ENCODE measurements around the gene BAAT. TPM values are rescaled to one million over a fixed set of nuclear protein-coding genes. Genes with fewer than 3 reads are reported as not detected.
"Not testable (repeated sequence)": the region's sequence is repeated elsewhere in the genome, so short reads cannot be mapped to it uniquely, and the experiment has no call there.

BAAT gene
- total and polyA plus RNA-seq, 5 donors from 2014 or later: 0.09 to 0.15 TPM; not detected in 3

- no peaks in the 10 kb centered on the region for H3K27me3 ChIP-seq (ENCODE audit: control insufficient read depth, insufficient read depth, low read length)
- H3K4me1 ChIP-seq (ENCODE audit: control insufficient read depth, insufficient read depth, low read length, poor library complexity, severe bottlenecking): no peaks in the 10 kb centered on the region
- H3K27me3 Mint-ChIP-seq: peaks cover 28% of the 10 kb centered on the region
- no peak overlapping the region for H3K27ac ChIP-seq (ENCODE audit: insufficient read depth, low read length, poor library complexity, severe bottlenecking)
- peaks cover 0 to 5% (median 0%) of the 10 kb centered on the region in 7 donors for H3K9me3 Mint-ChIP-seq
- H3K36me3 Mint-ChIP-seq: no peaks in the 10 kb centered on the region
- no peak overlapping the region for H3K27ac Mint-ChIP-seq
- H3K4me3 Mint-ChIP-seq: no peak overlapping the region
- H3K4me3 ChIP-seq (ENCODE audit: low read depth, low read length): no peak overlapping the region
- no peak for ATAC-seq (ENCODE audit: low read depth in 2 of 2)
- no peaks in the 10 kb centered on the region for H3K4me1 Mint-ChIP-seq
- H3K36me3 ChIP-seq (ENCODE audit: control insufficient read depth, insufficient read depth, low read length): no peaks in the 10 kb centered on the region
- H3K9me3 ChIP-seq (ENCODE audit: control insufficient read depth in 2 of 2, low read length in 2 of 2): no peaks in the 10 kb centered on the region
- DNase-seq: no peak
Observed at GRCh38 chr9:101341958-101342357, 42.8 kb downstream of the BAAT start.

DNA sequence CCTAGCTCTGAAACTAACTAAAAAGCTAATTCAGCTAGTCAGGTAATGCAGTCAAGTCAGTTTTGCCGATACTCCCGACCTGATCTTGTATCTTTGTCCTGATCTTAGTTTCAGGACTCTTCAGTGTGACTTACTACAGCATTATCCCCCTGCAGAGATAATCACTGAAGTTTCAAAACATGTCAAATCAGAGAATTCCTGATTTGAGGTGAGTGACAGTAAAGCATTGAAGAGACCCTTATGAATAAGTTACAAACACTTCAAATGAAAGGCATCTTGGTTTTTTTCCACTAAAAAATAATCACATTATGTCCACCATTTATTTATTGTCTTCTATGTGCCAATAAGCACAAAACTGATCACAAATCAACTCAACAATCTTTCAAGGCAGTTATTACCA is 47.6 kb downstream of the BAAT start:
- H3K27ac Mint-ChIP-seq: no peak overlapping the region
- ATAC-seq (ENCODE audit: low read depth in 2 of 2) (no peak), DNase-seq (no peak)
- Histone ChIP-seq H3K4me3 (ENCODE audit: low read depth, low read length) (no peak overlapping the region), H3K4me1 (ENCODE audit: control insufficient read depth, insufficient read depth, low read length, poor library complexity, severe bottlenecking) (no peaks in the 10 kb centered on the region), H3K27me3 (ENCODE audit: control insufficient read depth, insufficient read depth, low read length) (no peaks in the 10 kb centered on the region), H3K9me3 (ENCODE audit: control insufficient read depth in 2 of 2, low read length in 2 of 2) (no peaks in the 10 kb centered on the region), H3K36me3 (ENCODE audit: control insufficient read depth, insufficient read depth, low read length) (no peaks in the 10 kb centered on the region), H3K27ac (ENCODE audit: insufficient read depth, low read length, poor library complexity, severe bottlenecking) (no peak overlapping the region)
- peaks cover 11% of the 10 kb centered on the region for H3K27me3 Mint-ChIP-seq
- no peak overlapping the region for H3K4me3 Mint-ChIP-seq
- H3K36me3 Mint-ChIP-seq: no peaks in the 10 kb centered on the region
- peaks cover 0 to 3% (median 0%) of the 10 kb centered on the region in 7 donors for H3K9me3 Mint-ChIP-seq
- H3K4me1 Mint-ChIP-seq: no peaks in the 10 kb centered on the region

DNA sequence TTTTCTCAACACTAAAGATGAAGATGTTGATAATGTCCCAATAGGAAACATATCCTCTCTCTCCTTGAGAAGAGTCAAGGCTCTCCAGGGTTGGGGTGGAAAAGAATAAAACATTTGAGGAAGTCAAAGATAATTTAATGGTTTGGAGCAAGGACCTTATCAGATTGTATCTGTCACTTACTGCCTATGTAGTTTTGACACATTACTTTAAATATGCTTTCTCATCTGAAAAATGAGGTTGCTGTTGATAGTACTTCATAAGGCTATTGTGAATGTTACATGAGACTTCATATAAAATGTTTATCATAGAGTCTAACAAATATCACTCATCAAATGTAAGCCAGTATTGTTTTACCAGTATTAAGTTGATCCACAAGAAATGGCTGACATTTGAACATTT is 48.7 kb downstream of the BAAT start:
- Histone ChIP-seq H3K9me3 (ENCODE audit: control insufficient read depth in 2 of 2, low read length in 2 of 2) (no peaks in the 10 kb centered on the region), H3K27me3 (ENCODE audit: control insufficient read depth, insufficient read depth, low read length) (no peaks in the 10 kb centered on the region), H3K36me3 (ENCODE audit: control insufficient read depth, insufficient read depth, low read length) (no peaks in the 10 kb centered on the region), H3K4me1 (ENCODE audit: control insufficient read depth, insufficient read depth, low read length, poor library complexity, severe bottlenecking) (no peaks in the 10 kb centered on the region), H3K27ac (ENCODE audit: insufficient read depth, low read length, poor library complexity, severe bottlenecking) (no peak overlapping the region), H3K4me3 (ENCODE audit: low read depth, low read length) (no peak overlapping the region)
- no peak for DNase-seq
- ATAC-seq (ENCODE audit: low read depth in 2 of 2): no peak
- Mint-ChIP-seq H3K27me3 (peaks cover 5% of the 10 kb centered on the region), H3K27ac (no peak overlapping the region), H3K36me3 (no peaks in the 10 kb centered on the region), H3K4me1 (no peaks in the 10 kb centered on the region), H3K4me3 (no peak overlapping the region), H3K9me3 (peaks cover 0 to 3% (median 0%) of the 10 kb centered on the region in 7 donors)

GRCh38 chr9:101333926-101334702 is 50.7 kb downstream of the BAAT start:
- no peak for ATAC-seq (ENCODE audit: low read depth in 2 of 2)
- no peaks in the 10 kb centered on the region for H3K36me3 Mint-ChIP-seq
- no peak overlapping the region for H3K4me3 ChIP-seq (ENCODE audit: low read depth, low read length)

DNA sequence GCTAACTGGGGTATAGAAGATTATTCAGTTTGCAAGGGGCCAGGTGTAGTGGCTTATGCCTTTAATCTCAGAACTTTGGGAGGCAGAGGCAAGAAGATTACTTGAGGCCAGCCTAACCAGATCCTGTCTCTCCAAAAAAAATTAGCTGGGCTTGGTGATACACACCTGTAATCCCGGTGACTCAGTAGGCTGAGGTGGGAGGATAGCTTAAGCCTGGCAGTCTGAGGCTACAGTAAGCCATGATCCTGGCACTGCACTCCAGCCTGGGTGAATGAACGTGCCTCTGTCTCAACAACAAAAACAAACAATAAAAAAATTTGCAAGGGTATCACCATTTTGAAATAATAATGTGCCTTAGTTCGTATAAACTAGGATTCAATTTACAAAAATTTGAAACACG is 51.3 kb downstream of the BAAT start:
- no peak overlapping the region for H3K27ac ChIP-seq (ENCODE audit: insufficient read depth, low read length, poor library complexity, severe bottlenecking)
- H3K27me3 ChIP-seq (ENCODE audit: control insufficient read depth, insufficient read depth, low read length): no peaks in the 10 kb centered on the region
- ATAC-seq (ENCODE audit: low read depth in 2 of 2) (no peak), DNase-seq (no peak)
- no peak overlapping the region for H3K27ac Mint-ChIP-seq
- no peaks in the 10 kb centered on the region for H3K9me3 ChIP-seq (ENCODE audit: control insufficient read depth in 2 of 2, low read length in 2 of 2)
- no peak overlapping the region for H3K4me3 ChIP-seq (ENCODE audit: low read depth, low read length)
- H3K4me3 Mint-ChIP-seq: no peak overlapping the region
- H3K36me3 ChIP-seq (ENCODE audit: control insufficient read depth, insufficient read depth, low read length): no peaks in the 10 kb centered on the region
- peaks cover 0 to 3% (median 0%) of the 10 kb centered on the region in 7 donors for H3K9me3 Mint-ChIP-seq
- no peaks in the 10 kb centered on the region for H3K27me3 Mint-ChIP-seq
- no peaks in the 10 kb centered on the region for H3K4me1 Mint-ChIP-seq
- no peaks in the 10 kb centered on the region for H3K36me3 Mint-ChIP-seq
- H3K4me1 ChIP-seq (ENCODE audit: control insufficient read depth, insufficient read depth, low read length, poor library complexity, severe bottlenecking): no peaks in the 10 kb centered on the region

More at GRCh38 chr9:101333926-101334702, 50.7 kb downstream of the BAAT start:
- Histone ChIP-seq H3K4me1 (ENCODE audit: control insufficient read depth, insufficient read depth, low read length, poor library complexity, severe bottlenecking) (no peaks in the 10 kb centered on the region), H3K9me3 (ENCODE audit: control insufficient read depth in 2 of 2, low read length in 2 of 2) (no peaks in the 10 kb centered on the region), H3K36me3 (ENCODE audit: control insufficient read depth, insufficient read depth, low read length) (no peaks in the 10 kb centered on the region), H3K27ac (ENCODE audit: insufficient read depth, low read length, poor library complexity, severe bottlenecking) (no peak overlapping the region), H3K27me3 (ENCODE audit: control insufficient read depth, insufficient read depth, low read length) (no peaks in the 10 kb centered on the region)
- Mint-ChIP-seq H3K4me1 (no peaks in the 10 kb centered on the region), H3K27ac (no peak overlapping the region), H3K9me3 (peaks cover 0 to 3% (median 0%) of the 10 kb centered on the region in 7 donors), H3K27me3 (no peaks in the 10 kb centered on the region), H3K4me3 (no peak overlapping the region)
- DNase-seq: no peak

DNA sequence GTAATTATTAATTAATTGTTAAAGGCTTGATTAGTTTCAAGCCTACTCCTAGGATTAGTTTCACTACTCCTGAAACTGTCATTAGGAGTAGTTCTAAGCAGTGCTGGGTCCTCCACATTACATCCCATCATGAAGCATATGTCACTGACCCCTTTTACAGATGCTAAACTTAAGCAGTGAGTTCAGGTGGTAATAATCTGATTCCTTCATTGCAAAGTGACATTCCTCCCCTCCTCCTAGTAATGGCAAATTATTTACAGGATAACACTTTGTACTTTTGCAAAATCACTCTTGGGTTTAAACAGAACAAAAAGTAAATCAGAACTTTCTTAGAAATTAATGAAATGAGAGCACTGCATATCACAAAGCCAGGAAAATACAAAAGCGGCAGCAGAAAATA is 52.4 kb downstream of the BAAT start:
- Histone ChIP-seq H3K4me3 (ENCODE audit: low read depth, low read length) (no peak overlapping the region), H3K27me3 (ENCODE audit: control insufficient read depth, insufficient read depth, low read length) (no peaks in the 10 kb centered on the region), H3K9me3 (ENCODE audit: control insufficient read depth in 2 of 2, low read length in 2 of 2) (no peaks in the 10 kb centered on the region), H3K27ac (ENCODE audit: insufficient read depth, low read length, poor library complexity, severe bottlenecking) (no peak overlapping the region), H3K4me1 (ENCODE audit: control insufficient read depth, insufficient read depth, low read length, poor library complexity, severe bottlenecking) (no peaks in the 10 kb centered on the region), H3K36me3 (ENCODE audit: control insufficient read depth, insufficient read depth, low read length) (no peaks in the 10 kb centered on the region)
- Mint-ChIP-seq H3K9me3 (peaks cover 0 to 5% (median 2%) of the 10 kb centered on the region in 7 donors), H3K4me1 (no peaks in the 10 kb centered on the region), H3K4me3 (no peak overlapping the region), H3K27me3 (peaks cover 4% of the 10 kb centered on the region), H3K36me3 (no peaks in the 10 kb centered on the region), H3K27ac (no peak overlapping the region)
- no peak for ATAC-seq (ENCODE audit: low read depth in 2 of 2)
- DNase-seq: no peak

DNA sequence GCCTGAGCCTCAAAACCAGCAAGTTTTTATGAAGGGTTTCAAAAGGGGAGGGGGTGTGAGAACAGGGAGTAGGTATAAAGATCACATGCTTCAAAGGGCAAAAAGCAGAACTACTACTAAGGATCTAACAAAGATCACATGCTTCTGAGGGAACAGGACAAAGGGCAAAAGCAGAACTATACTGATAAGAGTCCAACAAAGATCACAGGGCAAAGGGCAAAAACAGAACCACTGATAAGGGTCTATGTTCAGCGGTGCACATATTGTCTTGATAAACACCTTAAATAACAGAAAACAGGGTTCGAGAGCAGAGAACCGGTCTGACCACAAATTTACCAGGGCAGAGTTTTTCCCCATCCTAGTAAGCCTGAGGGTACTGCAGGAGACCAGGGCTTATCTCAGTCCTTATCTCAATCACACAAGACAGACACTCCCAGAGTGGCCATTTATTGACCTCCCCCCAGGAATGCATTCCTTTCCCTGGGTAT is 57.3 kb downstream of the BAAT start:
- not testable (repeated sequence) for H3K36me3 ChIP-seq (ENCODE audit: control insufficient read depth, insufficient read depth, low read length); H3K4me3 ChIP-seq (ENCODE audit: low read depth, low read length); H3K36me3 Mint-ChIP-seq; H3K27ac ChIP-seq (ENCODE audit: insufficient read depth, low read length, poor library complexity, severe bottlenecking); ATAC-seq (ENCODE audit: low read depth in 2 of 2); H3K9me3 ChIP-seq (ENCODE audit: control insufficient read depth in 2 of 2, low read length in 2 of 2); DNase-seq; H3K4me1 Mint-ChIP-seq; H3K27ac Mint-ChIP-seq; H3K4me3 Mint-ChIP-seq; H3K27me3 Mint-ChIP-seq; H3K27me3 ChIP-seq (ENCODE audit: control insufficient read depth, insufficient read depth, low read length); H3K9me3 Mint-ChIP-seq; H3K4me1 ChIP-seq (ENCODE audit: control insufficient read depth, insufficient read depth, low read length, poor library complexity, severe bottlenecking)

- H3K9me3 ChIP-seq (ENCODE audit: control insufficient read depth in 2 of 2, low read length in 2 of 2): no peaks in the 10 kb centered on the region
- Mint-ChIP-seq H3K9me3 (peaks cover 0 to 8% (median 2%) of the 10 kb centered on the region in 7 donors), H3K27me3 (peaks cover 10% of the 10 kb centered on the region), H3K27ac (no peak overlapping the region), H3K4me3 (no peak overlapping the region), H3K36me3 (no peaks in the 10 kb centered on the region), H3K4me1 (no peaks in the 10 kb centered on the region)
- DNase-seq (no peak), ATAC-seq (ENCODE audit: low read depth in 2 of 2) (no peak)
- H3K27me3 ChIP-seq (ENCODE audit: control insufficient read depth, insufficient read depth, low read length): no peaks in the 10 kb centered on the region
- H3K27ac ChIP-seq (ENCODE audit: insufficient read depth, low read length, poor library complexity, severe bottlenecking): no peak overlapping the region
- no peak overlapping the region for H3K4me3 ChIP-seq (ENCODE audit: low read depth, low read length)
- no peaks in the 10 kb centered on the region for H3K4me1 ChIP-seq (ENCODE audit: control insufficient read depth, insufficient read depth, low read length, poor library complexity, severe bottlenecking)
- H3K36me3 ChIP-seq (ENCODE audit: control insufficient read depth, insufficient read depth, low read length): no peaks in the 10 kb centered on the region
Observed at GRCh38 chr9:101326501-101326900, 58.3 kb downstream of the BAAT start.
